Colonic mucosa (tissue), 4 donors: Measurements from ENCODE around the gene GORASP2. TPM values are rescaled to one million over a fixed set of nuclear protein-coding genes. Genes with fewer than 3 reads are reported as not detected.

ENCODE experiments used
- DNase-seq: peaks from one replicate; pipeline ENCODE4 v3.0.0-alpha.2; 2020
- H3K27ac ChIP-seq: fragments of 200-600 bp; one replicate; pipeline ENCODE4 v1.8.0; 2021
- H3K27me3 ChIP-seq: fragments of 200-600 bp; one replicate; pipeline ENCODE4 v1.8.0; 2021
- H3K36me3 ChIP-seq: fragments of 200-600 bp; one replicate; pipeline ENCODE4 v1.8.0; 2021
- H3K4me1 ChIP-seq: fragments of 200-600 bp; one replicate; pipeline ENCODE4 v1.8.0; 2021; ENCODE audit warnings: mild to moderate bottlenecking
- H3K4me3 ChIP-seq: fragments of 200-600 bp; one replicate; pipeline ENCODE4 v1.8.0; 2021
- H3K9ac ChIP-seq, 2 donors: one replicate each; pipeline ENCODE4 v1.7.0; 2013; ENCODE audit warnings: control low read depth in 2 of 2, low read depth in 2 of 2, low read length in 2 of 2
- H3K9me3 ChIP-seq: fragments of 200-600 bp; one replicate; pipeline ENCODE4 v1.8.0; 2021
- intact Hi-C: fragments of 100-400 bp; cut with DNase I; formaldehyde crosslinking; loops from one replicate; pipeline ENCODE4 v1.14.1; 2022
- total RNA-seq, 2 donors: library from RNA; stranded (reverse); fragmentation: NEBNext Ultra II Directional in 1 of 2; extraction: Animal tissue kit (Norgen Biotek cat#: 25700) in 1 of 2; gene quantifications; one replicate each; pipeline ENCODE4 v1.2.1, GENCODE V29; 2021
- TF ChIP-seq, protein P1 (sequence below): fragments of 200-600 bp; IDR thresholded peaks from one replicate; pipeline ENCODE4 v1.8.0; 2022; ENCODE audit warnings: antibody characterized with exemption, mild to moderate bottlenecking
- donor health status: healthy.
- donor health status: DM: no; HTN: no; CAD: no.
- donor health status: DM: no; HTN: no; CAD: no.

Gene GORASP2
- total RNA-seq, 2 donors from 2014 or later, result 78.4 to 79.8 TPM

DNA sequence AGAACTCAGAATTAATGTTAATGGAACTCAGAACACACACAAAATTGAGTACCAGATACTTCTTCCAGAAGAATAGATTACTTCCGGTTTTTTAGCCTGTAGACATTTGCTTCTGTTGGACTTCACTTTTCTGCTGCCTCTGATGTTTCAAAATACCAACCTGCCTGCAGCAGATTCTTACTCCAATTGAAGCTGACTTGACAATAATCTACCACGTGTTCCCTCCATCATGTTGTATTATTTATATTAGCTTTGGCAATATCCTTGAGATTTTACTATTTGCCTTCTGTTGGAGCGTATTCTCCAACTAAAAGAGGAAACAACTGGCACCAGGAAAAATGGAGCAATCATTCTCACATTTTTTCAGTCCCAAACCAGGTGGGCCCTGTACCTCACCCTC is 3.1 kb upstream of the GORASP2 start:
- TF ChIP-seq, protein P1, sequence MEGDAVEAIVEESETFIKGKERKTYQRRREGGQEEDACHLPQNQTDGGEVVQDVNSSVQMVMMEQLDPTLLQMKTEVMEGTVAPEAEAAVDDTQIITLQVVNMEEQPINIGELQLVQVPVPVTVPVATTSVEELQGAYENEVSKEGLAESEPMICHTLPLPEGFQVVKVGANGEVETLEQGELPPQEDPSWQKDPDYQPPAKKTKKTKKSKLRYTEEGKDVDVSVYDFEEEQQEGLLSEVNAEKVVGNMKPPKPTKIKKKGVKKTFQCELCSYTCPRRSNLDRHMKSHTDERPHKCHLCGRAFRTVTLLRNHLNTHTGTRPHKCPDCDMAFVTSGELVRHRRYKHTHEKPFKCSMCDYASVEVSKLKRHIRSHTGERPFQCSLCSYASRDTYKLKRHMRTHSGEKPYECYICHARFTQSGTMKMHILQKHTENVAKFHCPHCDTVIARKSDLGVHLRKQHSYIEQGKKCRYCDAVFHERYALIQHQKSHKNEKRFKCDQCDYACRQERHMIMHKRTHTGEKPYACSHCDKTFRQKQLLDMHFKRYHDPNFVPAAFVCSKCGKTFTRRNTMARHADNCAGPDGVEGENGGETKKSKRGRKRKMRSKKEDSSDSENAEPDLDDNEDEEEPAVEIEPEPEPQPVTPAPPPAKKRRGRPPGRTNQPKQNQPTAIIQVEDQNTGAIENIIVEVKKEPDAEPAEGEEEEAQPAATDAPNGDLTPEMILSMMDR, result no peak
- no peak for DNase-seq
- H3K36me3 ChIP-seq, result no peaks in the 10 kb centered on the region
- H3K27me3 ChIP-seq, result no peaks in the 10 kb centered on the region
- no peak overlapping the region for H3K27ac ChIP-seq
- H3K4me3 ChIP-seq, result no peak overlapping the region
- H3K4me1 ChIP-seq, result peaks cover 4% of the 10 kb centered on the region
- intact Hi-C loops, result no loop called here
- H3K9me3 ChIP-seq, result no peaks in the 10 kb centered on the region
- no peak overlapping the region for H3K9ac ChIP-seq

DNA sequence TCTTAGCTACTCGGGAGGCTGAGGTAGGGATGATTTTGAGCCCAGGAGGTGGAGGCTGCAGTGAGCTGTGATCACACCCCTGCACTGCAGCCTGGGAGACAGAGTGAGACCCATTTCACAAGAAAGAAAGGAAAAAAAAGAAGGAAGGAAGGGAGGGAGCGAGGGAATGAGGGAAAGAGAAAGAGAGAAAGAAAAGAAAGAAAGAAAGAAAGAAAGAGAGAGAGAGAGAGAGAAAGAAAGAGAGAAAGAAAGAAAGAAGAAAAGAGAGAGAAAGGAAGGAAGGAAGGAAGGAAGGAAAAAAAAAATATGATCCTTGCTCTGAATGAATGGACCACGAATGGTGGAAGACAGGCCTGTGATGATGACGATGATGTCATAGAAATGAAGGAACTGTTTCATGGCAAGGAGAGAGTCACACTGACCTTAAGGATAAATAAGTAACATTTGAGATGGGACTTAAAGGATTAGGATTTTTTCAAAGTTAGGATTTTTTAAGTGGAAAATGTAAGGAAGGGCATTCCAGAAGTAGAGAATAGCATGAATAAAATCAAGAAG is 2.2 kb upstream of the GORASP2 start:
- intact Hi-C loops, result no loop called here
- peaks cover 9% of the 10 kb centered on the region for H3K4me1 ChIP-seq
- H3K27ac ChIP-seq, result no peak overlapping the region
- DNase-seq, result no peak
- no peaks in the 10 kb centered on the region for H3K27me3 ChIP-seq
- no peaks in the 10 kb centered on the region for H3K9me3 ChIP-seq
- TF ChIP-seq, protein P1, result no peak
- no peak overlapping the region for H3K4me3 ChIP-seq
- no peak overlapping the region for H3K9ac ChIP-seq
- H3K36me3 ChIP-seq, result no peaks in the 10 kb centered on the region

DNA sequence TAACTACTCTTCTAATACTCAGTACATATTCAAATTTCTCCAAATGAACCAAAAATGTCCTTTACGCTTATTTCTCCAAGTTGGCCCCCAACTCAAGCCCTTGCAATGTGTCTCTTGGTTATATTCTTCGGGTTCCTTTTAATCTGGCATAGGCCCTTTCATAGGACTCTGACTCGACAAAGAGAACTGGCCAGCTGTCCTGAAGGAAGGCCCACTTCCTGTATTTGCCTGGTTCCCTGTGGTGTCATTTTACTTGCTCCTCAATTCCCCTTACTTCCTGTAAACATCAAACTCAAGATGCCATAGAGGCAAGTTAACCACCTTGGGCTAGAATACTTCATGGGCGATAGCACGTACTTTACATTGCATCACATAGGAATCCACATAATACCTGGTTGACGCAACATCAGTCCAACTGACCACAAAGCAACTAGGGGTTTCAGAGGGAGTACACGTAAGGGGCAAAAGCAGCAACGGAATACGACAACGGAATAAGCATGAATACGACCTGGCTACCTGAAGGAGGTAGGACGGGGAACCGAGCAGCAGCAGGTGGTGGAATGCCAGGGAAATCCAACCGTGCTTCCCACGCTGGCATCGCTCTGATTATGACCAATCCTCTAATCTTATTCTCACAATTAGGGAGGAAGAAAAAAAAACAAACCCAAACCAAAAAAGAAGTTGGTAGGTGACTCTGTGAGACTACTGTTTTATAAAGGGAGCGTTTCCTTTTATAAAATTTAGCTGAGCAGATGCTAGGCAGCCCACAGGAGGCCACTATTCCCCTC is 823 bp upstream of the GORASP2 start:
- H3K9me3 ChIP-seq, result no peaks in the 10 kb centered on the region
- peak; percentile 27 for DNase-seq
- H3K4me3 ChIP-seq, result peak overlapping the region; percentile 95
- peak overlapping the region; percentile 97 for H3K27ac ChIP-seq
- no peaks in the 10 kb centered on the region for H3K36me3 ChIP-seq
- intact Hi-C loops, result no loop called here
- peaks cover 9% of the 10 kb centered on the region for H3K4me1 ChIP-seq
- no peaks in the 10 kb centered on the region for H3K27me3 ChIP-seq
- TF ChIP-seq, protein P1, result no peak
- peak overlapping the region in 1 of 2 donors; percentile 64 for H3K9ac ChIP-seq

DNA sequence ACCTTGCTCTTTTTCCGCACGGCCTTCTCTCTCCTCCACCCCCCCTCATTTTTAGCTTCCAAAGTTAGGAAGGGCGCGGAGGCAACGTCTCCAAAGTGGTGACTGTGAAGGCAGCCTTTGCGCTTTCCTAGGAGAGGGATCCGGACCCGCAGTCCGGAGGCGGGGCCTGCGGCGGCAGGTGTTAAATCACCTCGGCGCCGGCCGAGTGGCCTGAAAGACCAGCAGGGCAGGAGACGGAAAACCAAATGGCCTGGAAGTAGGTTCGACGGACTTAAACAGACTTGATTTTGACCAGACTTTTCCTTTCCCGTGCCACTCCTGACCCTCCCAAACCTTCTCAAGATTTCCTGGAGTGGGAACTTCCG is 615 bp downstream of the GORASP2 start:
- TF ChIP-seq, protein P1, result no peak
- peak overlapping the region; percentile 60 to 98 for H3K9ac ChIP-seq
- peak overlapping the region; percentile 97 for H3K27ac ChIP-seq
- H3K4me1 ChIP-seq, result peaks cover 9% of the 10 kb centered on the region
- intact Hi-C loops, result no loop called here
- H3K27me3 ChIP-seq, result no peaks in the 10 kb centered on the region
- no peaks in the 10 kb centered on the region for H3K36me3 ChIP-seq
- peak; percentile 68 for DNase-seq
- H3K4me3 ChIP-seq, result peak overlapping the region; percentile 95
- no peaks in the 10 kb centered on the region for H3K9me3 ChIP-seq

DNA sequence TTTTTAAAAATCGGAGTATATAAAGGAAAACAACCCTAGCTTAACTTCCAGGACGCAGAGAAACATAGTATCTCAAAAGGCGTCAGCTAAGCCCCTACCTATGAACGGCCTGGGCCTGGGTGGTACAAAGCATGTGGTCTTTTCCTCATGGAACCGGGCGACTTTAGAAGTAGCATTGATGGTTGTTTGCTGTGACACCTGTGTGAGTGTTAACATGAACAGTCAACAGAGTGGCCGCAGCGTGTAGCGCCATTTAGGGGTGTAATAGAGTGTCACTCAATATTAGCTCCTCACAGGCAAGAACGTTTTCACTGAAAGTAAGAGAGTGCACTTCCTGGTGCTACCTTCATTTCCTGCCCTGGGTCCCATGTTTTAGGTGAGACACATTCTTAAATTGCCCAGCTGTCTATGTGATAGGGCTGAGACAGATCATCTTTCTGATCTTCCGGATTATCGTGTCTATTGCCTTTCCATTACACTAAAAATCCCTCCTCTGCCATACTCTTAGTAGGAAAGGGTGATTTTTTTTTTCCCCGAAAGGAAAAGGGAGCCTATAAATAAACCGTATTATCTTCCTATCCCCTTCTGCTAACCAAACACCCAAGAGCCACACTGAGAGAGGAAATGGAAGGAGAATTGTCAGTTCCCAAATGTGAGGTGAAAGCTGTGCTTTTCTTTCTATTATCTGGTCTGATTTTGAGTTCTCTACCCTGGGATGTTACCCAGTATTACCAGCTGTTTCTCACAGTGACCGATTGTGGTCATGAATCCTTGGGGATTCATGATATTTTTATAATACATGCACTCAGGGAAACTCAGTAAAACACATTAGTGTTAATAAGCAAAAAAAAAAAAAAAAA is 1.3 kb downstream of the GORASP2 start:
- TF ChIP-seq, protein P1, result no peak
- Histone ChIP-seq H3K9ac (peak overlapping the region; percentile 60 to 98), H3K9me3 (no peaks in the 10 kb centered on the region), H3K4me1 (peaks cover 9% of the 10 kb centered on the region), H3K36me3 (no peaks in the 10 kb centered on the region), H3K27me3 (no peaks in the 10 kb centered on the region), H3K4me3 (peak overlapping the region; percentile 95), H3K27ac (peak overlapping the region; percentile 97)
- peak; percentile 34 for DNase-seq
- intact Hi-C loops, result no loop called here
